HG03159 (cell line): ENCODE data around the gene CELF1.
"Not testable (repeated sequence)": the region's sequence is repeated elsewhere in the genome, so short reads cannot be mapped to it uniquely, and the experiment has no call there.

Experiments
- ATAC-seq: cut with Tn5 transposase; IDR thresholded peaks from one replicate; pipeline ENCODE4 v1.9.1; 2021; ENCODE audit warnings: mild to moderate bottlenecking, moderate library complexity; ENCODE audit not compliant: unreplicated experiment

CELF1 gene

GRCh38 chr11:47454258-47454671 is 98.7 kb downstream of the CELF1 start:
- not testable (repeated sequence) for ATAC-seq

DNA sequence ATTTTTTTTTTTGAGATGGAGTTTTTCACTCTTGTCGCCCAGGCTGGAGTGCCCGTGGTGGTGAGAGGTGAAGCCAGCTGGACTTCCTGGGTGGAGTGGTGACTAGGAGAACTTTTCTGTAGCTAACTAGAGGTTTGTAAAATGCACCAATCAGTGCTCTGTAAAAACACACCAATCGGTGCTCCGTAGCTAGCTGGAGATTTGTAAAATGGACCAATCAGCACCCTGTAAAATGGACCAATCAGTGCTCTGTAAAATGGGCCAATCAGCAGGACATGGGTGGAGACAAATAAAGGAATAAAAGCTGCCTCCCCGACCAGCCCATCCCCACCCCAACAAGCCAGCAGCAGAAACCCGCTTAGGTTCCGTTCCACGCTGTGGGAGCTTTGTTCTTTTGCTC is 99.6 kb downstream of the CELF1 start:
- ATAC-seq, result no peak

GRCh38 chr11:47451990-47452389 is 100.9 kb downstream of the CELF1 start:
- no peak for ATAC-seq

DNA sequence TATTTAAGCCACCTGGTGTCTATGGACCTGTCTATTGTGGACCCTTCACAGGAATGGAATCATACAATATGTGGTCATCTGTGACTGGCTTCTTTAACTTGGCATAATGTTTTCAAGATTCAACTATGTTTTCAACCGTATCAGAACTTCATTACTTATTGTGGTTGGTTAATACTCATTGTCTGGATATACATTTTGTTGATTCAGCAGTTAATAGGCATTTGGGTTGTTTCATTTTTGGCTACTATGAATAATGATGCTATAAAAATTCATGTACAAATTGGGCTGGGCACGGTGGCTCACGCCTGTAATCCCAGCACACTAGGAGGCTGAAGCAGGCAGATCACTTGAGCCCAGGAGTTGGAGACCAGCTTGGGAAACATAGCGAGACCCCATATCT is 101.5 kb downstream of the CELF1 start:
- ATAC-seq, result no peak

DNA sequence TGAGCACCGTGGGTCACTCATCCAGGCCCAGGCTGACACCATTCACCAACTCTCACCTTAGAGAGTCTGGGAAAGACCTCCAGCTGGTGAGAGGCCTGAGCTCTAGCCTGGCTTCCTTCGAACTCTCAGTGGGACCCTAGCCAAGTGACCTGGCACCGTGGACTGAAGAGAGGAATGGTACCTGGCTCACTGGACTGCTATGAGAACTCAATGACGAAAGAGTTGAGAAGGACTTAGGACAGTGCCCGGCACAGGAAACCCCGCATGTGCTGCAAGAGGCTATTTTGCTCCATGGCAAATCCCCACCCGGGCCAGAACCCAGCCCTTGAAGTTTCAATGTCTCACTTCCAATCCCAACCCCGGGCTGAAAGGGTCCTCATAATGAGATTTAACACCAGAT is 103.4 kb downstream of the CELF1 start:
- ATAC-seq, result no peak

DNA sequence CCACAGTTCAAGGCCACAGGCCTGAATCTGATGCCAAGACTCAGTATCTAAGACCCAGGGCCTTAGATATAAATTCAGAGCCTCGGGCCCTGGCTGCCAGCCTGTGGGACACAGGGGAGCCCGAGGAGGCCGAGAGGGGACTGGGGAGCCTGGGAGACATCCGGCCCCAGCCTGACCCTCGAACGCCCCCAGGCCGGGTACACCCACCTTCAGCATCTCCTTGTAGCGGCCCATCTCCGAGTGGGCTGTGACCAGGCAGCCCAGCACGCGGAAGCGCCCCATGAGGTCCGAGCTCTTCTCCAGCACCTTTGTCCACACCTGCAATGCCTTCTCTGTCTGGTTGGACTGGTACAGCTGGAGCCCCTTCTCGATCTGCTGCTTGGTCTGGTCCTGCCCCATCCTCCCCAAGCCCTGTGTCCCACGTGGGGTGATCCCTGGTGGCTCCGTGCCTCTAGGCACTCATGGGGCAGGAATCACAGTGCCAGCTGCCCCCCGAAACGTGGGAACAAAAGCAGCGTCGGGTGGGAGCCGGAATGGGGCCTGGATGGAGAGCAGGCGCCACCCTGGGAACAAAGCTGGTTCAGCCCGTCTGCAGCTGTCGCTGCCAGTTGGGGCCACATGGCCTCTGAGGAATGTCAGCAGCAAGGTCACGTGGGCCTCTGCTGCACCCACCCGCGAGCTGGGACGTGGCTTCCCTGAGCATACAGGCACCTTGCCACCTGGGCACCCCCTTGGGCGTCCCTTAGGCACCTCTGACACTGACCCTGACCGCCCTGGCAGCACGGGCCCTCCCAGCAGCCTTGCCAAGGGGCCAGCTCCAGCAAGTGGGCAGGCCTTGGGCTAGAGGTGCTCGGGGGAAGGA is 104.1 kb downstream of the CELF1 start, which contains the start of gene RAPSN:
TSS of gene RAPSN (minus strand) at position 571 of the 862 bp plus-strand sequence. CDS start at position 399, 172 bp downstream.
- no peak for ATAC-seq

DNA sequence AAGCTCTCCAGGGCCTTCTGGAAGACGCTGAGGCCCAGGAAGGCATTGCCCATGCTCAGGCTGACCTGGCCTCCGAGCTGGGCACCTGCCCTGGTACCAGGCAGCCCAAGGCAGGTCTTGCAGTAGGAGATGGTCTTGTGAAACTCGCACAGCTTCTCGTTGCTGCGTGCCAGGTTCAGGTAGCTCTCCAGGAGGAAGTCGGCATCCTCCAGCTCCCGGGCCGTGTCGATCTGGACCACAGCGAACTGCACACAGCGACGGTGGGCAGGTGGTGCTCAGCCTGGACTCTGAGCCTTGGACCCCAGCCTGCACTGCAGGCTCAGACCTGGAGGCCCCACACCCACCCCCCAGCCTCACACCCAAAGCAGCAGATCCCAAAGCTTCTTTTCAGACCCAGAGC is 105.0 kb downstream of the CELF1 start:
- ATAC-seq, result no peak

GRCh38 chr11:47446833-47447232 is 106.1 kb downstream of the CELF1 start:
- ATAC-seq, result no peak

GRCh38 chr11:47445840-47446239 is 107.1 kb downstream of the CELF1 start:
- ATAC-seq, result no peak

GRCh38 chr11:47443817-47444216 is 109.1 kb downstream of the CELF1 start:
- no peak for ATAC-seq

- no peak for ATAC-seq
Observed at GRCh38 chr11:47443028-47443700, 109.8 kb downstream of the CELF1 start.

- no peak for ATAC-seq
Observed at GRCh38 chr11:47442514-47442913, 110.4 kb downstream of the CELF1 start.

DNA sequence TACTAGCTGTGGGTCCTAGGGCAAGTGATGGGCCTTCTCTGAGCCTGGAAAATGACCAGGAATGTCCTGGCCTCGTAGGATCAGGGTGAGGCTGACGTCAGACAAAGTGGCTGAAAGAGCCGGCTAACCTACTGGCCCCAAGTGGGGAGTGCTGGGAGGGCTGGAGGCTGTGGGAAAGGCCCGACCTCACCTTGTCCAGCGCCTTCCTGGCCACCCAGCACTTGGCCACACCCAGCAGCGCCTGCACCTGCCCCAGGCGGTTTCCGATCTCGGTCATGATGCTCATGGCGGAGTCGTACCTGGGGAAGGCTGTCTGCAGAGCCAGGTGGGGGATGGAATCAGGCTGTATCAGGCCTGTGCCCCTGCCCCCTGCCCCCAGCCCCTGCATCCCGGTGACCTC is 111.5 kb downstream of the CELF1 start:
- no peak for ATAC-seq

GRCh38 chr11:47440054-47440476 is 112.9 kb downstream of the CELF1 start:
- ATAC-seq, result no peak

GRCh38 chr11:47438721-47439120 is 114.2 kb downstream of the CELF1 start:
- ATAC-seq, result no peak

GRCh38 chr11:47437746-47438418 is 115.0 kb downstream of the CELF1 start:
- ATAC-seq, result no peak

DNA sequence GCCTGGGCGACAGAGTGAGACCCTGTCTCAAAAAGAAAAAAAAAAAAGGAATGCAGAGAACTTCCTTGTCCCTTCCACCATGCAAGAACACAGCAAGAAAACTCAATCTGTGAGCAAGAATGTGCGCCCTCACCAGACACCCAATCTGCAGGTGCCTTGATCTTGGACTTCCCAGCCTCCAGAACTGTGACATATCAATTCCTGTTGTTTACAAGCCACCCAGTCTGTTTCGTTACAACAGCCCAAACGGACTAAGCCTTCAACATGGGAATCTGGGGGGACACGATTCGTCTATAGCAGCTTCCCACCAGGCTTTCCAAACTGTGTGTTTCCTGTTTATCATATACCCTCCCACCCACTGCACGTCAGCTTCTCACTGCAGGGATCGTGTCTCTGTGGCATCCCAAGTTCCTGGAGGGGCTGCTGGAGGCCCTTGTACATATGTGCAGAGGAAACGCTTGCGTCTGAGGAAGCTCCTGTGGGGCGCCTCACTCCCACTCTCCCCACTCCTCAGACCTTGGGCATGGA is 115.7 kb downstream of the CELF1 start:
- ATAC-seq, result no peak

DNA sequence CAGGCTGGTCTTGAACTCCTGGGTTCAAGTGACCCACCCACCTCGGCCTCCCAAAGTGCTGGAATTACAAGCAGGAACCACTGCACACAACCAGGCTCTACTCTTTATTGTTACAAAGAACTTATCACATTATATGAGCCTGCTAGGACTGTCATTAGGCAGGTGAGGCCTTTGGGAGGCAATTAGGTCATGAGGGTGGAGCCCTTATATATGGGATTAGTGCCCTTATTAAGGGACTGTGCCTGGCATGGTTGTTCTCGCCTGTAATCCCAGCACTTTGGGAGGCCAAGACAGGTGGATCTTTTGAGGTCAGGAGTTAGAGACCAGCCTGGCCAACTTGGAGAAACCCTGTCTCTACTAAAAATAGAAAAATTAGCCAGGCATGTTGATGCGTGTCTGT is 116.2 kb downstream of the CELF1 start:
- no peak for ATAC-seq

GRCh38 chr11:47435687-47436086 is 117.2 kb downstream of the CELF1 start:
- no peak for ATAC-seq

DNA sequence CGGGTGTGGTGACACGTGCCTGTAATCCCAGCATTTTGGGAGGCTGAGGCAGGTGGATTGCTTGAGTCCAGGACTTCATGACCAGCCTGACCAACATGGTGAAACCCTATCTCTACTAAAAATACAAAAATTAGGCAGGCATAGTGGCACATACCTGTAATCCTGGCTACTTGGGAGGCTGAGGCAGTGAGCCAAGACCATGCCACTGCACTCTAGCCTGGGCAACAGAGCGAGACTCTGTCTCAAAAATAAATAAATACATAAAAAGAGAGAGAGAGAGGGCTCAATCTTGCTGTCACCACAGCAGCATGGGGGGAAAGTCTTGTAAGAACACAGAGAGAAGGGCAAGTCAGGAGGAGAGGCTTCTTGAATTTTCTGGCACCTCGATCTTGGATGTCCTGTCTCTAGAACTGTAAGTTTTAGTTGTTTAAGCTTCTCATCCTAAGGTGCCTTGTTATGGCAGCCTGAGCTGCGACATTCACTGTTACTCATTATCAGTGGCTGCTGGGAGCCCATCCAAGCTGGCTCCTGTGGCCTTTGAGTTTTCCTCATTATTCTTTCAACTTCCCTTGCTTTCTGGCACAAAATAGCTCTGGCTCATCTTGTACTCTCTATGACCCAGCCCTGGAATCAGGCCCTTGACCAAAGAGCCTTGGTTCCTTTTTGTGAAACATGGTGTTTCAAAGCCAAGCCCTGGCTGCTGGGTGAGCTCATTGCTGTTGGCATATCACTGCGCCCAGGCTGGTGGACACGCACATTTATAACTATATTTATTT is 118.7 kb downstream of the CELF1 start:
- ATAC-seq, result no peak

DNA sequence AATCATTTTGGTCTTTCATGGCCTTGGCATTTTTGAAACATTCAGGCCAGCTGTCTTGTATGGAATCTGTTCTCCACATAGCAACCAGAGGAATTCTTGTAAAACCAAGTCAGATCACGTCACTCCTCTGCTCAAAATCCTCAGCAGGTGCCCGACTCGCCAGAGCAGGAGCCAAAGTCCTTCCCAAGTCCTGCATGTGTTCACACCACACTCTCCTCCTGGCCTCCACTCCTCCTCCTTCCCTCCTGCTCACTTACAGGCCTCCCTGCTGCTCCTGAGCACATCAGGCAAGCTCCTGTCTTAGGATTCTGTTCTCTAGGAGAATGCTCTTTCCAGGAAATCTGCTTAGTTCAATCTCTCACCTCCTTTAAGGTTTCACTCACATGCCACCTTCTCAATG is 119.8 kb downstream of the CELF1 start:
- no peak for ATAC-seq
